WTC11 (cell line): ENCODE results near the gene B3GNT9. TPM values are rescaled to one million over a fixed set of nuclear protein-coding genes. Genes with fewer than 3 reads are reported as not detected.

Experiments
- ATAC-seq: fragments of 200-7000 bp; cut with Tn5 transposase; 2 replicates; pipeline ENCODE4 v1.10.0; 2021; ENCODE audit warnings: mild to moderate bottlenecking, moderate library complexity
- CTCF ChIA-PET: fragments of 300-600 bp; sonication (Branson Sonifier 250); formaldehyde crosslinking; loops from one replicate; lab custom pipeline; 2021; ENCODE audit warnings: antibody characterized with exemption; lab: Charles Lee
- POLR2A ChIA-PET: fragments of 350-600 bp; sonication (Branson Sonifier 250); formaldehyde crosslinking; loops from one replicate; lab custom pipeline; 2021; ENCODE audit warnings: antibody characterized with exemption; lab: Charles Lee
- DNase-seq: peaks from one replicate; pipeline ENCODE4 v3.0.0; 2021; ENCODE audit warnings: low spot score
- H3K27ac Mint-ChIP-seq: 2 replicates; pipeline ENCODE4 v1.8.0; 2021; ENCODE audit warnings: mixed read lengths
- H3K27me3 Mint-ChIP-seq: 2 replicates; pipeline ENCODE4 v1.8.0; 2021; ENCODE audit warnings: low read depth, mild to moderate bottlenecking, moderate library complexity, mixed read lengths
- H3K36me3 Mint-ChIP-seq: 2 replicates; pipeline ENCODE4 v1.8.0; 2021; ENCODE audit warnings: mixed read lengths
- H3K4me1 Mint-ChIP-seq: 2 replicates; pipeline ENCODE4 v1.8.0; 2022; ENCODE audit warnings: mixed read lengths
- H3K4me3 Mint-ChIP-seq: 2 replicates; pipeline ENCODE4 v1.8.0; 2021; ENCODE audit warnings: mild to moderate bottlenecking, moderate library complexity, mixed read lengths
- H3K9me3 Mint-ChIP-seq: 2 replicates; pipeline ENCODE4 v1.8.0; 2021; ENCODE audit warnings: mixed read lengths
- GABPB1 ChIP-seq: sonication (generic); formaldehyde crosslinking; IDR thresholded peaks from 2 replicates; pipeline ENCODE4 v1.8.1; 2023; ENCODE audit warnings: mild to moderate bottlenecking, missing genetic modification reagents
- GTF2I ChIP-seq: fragments of 250-450 bp; sonication (Bioruptor Pico); conservative IDR thresholded peaks from 2 replicates; pipeline ENCODE4 v1.4.0; 2021; ENCODE audit warnings: mild to moderate bottlenecking
- KAT7 ChIP-seq: sonication (generic); formaldehyde crosslinking; IDR thresholded peaks from 2 replicates; pipeline ENCODE4 v1.8.1; 2023; ENCODE audit warnings: missing genetic modification reagents, mild to moderate bottlenecking, borderline replicate concordance
- NFYB ChIP-seq: sonication (generic); formaldehyde crosslinking; conservative IDR thresholded peaks from 2 replicates; pipeline ENCODE4 v1.8.0; 2022; ENCODE audit warnings: low read depth, missing genetic modification reagents
- TEAD1 ChIP-seq: sonication (generic); formaldehyde crosslinking; IDR thresholded peaks from 2 replicates; pipeline ENCODE4 v1.8.0; 2022; ENCODE audit warnings: mild to moderate bottlenecking, missing genetic modification reagents
- ZBTB21 ChIP-seq: sonication (generic); formaldehyde crosslinking; IDR thresholded peaks from 2 replicates; pipeline ENCODE4 v1.8.1; 2023; ENCODE audit warnings: mild to moderate bottlenecking, missing genetic modification reagents, borderline replicate concordance
- ZNF263 ChIP-seq: sonication (generic); formaldehyde crosslinking; IDR thresholded peaks from 2 replicates; pipeline ENCODE4 v1.8.1; 2022; ENCODE audit warnings: low read depth, mild to moderate bottlenecking, moderate library complexity, missing genetic modification reagents
- total RNA-seq: library from RNA; stranded (reverse); gene quantifications from 3 replicates; pipeline ENCODE4 v1.2.3, GENCODE V29; 2021
- TF ChIP-seq, protein P1 (sequence below): sonication (generic); formaldehyde crosslinking; IDR thresholded peaks from 2 replicates; pipeline ENCODE4 v1.8.1; 2023; ENCODE audit warnings: mild to moderate bottlenecking, missing genetic modification reagents, borderline replicate concordance
- TF ChIP-seq, protein P2 (sequence below): sonication (generic); formaldehyde crosslinking; conservative IDR thresholded peaks from 2 replicates; pipeline ENCODE4 v1.8.1; 2022; ENCODE audit warnings: mild to moderate bottlenecking, missing genetic modification reagents
- TF ChIP-seq, protein P3 (sequence below): sonication (generic); formaldehyde crosslinking; IDR thresholded peaks from 2 replicates; pipeline ENCODE4 v1.8.0; 2023; ENCODE audit warnings: missing genetic modification reagents
- TF ChIP-seq, protein P4 (sequence below): sonication (generic); formaldehyde crosslinking; IDR thresholded peaks from 2 replicates; pipeline ENCODE4 v1.8.1; 2023; ENCODE audit warnings: mild to moderate bottlenecking, missing genetic modification reagents
- TF ChIP-seq, protein P5 (sequence below): sonication (generic); formaldehyde crosslinking; IDR thresholded peaks from 2 replicates; pipeline ENCODE4 v1.8.1; 2022; ENCODE audit warnings: mild to moderate bottlenecking, missing genetic modification reagents, moderate library complexity, borderline replicate concordance
- TF ChIP-seq, protein P6 (sequence below): fragments of 250-450 bp; sonication (Bioruptor Pico); IDR thresholded peaks from 2 replicates; pipeline ENCODE4 v1.8.0; 2021; ENCODE audit warnings: mild to moderate bottlenecking
- TF ChIP-seq, protein P7 (sequence below): fragments of 250-450 bp; sonication (Bioruptor Pico); conservative IDR thresholded peaks from 2 replicates; pipeline ENCODE4 v1.9.0; 2021; ENCODE audit warnings: mild to moderate bottlenecking
- TF ChIP-seq, protein P8 (sequence below): sonication (generic); formaldehyde crosslinking; IDR thresholded peaks from 2 replicates; pipeline ENCODE4 v1.8.1; 2023; ENCODE audit warnings: mild to moderate bottlenecking, missing genetic modification reagents, moderate library complexity
- TF ChIP-seq, protein P9 (sequence below): sonication (generic); formaldehyde crosslinking; conservative IDR thresholded peaks from 2 replicates; pipeline ENCODE4 v1.8.1; 2023; ENCODE audit warnings: mild to moderate bottlenecking, low read depth, missing genetic modification reagents, moderate library complexity
- TF ChIP-seq, protein P10 (sequence below): sonication (generic); formaldehyde crosslinking; IDR thresholded peaks from 2 replicates; pipeline ENCODE4 v1.8.0; 2022; ENCODE audit warnings: mild to moderate bottlenecking, missing genetic modification reagents

Gene B3GNT9
- total RNA-seq, 1 experiment from 2014 or later: 6.4 TPM

DNA sequence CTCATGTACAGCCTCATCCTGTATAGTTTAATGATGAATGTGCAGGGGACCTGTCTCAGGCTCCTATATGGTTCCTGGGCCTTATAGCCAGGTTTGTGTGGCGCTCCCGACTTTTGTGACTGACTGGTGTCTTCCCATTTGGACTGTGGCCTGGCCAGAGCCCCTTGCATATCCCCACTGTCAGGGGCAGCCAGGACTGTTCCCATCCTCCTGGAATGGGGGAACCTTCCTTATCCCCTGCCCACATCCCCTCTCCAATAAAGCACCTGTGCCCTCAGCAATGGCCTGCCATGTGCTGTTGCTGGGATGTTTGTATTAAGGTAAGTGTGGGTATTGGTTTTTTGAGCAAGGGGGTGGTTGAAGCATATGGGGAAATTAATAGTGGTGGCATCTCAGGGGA is 2.6 kb downstream of the B3GNT9 start (continued):
- TF ChIP-seq, protein P1, sequence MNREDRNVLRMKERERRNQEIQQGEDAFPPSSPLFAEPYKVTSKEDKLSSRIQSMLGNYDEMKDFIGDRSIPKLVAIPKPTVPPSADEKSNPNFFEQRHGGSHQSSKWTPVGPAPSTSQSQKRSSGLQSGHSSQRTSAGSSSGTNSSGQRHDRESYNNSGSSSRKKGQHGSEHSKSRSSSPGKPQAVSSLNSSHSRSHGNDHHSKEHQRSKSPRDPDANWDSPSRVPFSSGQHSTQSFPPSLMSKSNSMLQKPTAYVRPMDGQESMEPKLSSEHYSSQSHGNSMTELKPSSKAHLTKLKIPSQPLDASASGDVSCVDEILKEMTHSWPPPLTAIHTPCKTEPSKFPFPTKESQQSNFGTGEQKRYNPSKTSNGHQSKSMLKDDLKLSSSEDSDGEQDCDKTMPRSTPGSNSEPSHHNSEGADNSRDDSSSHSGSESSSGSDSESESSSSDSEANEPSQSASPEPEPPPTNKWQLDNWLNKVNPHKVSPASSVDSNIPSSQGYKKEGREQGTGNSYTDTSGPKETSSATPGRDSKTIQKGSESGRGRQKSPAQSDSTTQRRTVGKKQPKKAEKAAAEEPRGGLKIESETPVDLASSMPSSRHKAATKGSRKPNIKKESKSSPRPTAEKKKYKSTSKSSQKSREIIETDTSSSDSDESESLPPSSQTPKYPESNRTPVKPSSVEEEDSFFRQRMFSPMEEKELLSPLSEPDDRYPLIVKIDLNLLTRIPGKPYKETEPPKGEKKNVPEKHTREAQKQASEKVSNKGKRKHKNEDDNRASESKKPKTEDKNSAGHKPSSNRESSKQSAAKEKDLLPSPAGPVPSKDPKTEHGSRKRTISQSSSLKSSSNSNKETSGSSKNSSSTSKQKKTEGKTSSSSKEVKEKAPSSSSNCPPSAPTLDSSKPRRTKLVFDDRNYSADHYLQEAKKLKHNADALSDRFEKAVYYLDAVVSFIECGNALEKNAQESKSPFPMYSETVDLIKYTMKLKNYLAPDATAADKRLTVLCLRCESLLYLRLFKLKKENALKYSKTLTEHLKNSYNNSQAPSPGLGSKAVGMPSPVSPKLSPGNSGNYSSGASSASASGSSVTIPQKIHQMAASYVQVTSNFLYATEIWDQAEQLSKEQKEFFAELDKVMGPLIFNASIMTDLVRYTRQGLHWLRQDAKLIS (CRISPR knock-in tag): no peak
- TF ChIP-seq, protein P2, sequence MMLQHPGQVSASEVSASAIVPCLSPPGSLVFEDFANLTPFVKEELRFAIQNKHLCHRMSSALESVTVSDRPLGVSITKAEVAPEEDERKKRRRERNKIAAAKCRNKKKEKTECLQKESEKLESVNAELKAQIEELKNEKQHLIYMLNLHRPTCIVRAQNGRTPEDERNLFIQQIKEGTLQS (CRISPR knock-in tag): no peak
- TF ChIP-seq, protein P3, sequence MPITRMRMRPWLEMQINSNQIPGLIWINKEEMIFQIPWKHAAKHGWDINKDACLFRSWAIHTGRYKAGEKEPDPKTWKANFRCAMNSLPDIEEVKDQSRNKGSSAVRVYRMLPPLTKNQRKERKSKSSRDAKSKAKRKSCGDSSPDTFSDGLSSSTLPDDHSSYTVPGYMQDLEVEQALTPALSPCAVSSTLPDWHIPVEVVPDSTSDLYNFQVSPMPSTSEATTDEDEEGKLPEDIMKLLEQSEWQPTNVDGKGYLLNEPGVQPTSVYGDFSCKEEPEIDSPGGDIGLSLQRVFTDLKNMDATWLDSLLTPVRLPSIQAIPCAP (CRISPR knock-in tag): no peak

DNA sequence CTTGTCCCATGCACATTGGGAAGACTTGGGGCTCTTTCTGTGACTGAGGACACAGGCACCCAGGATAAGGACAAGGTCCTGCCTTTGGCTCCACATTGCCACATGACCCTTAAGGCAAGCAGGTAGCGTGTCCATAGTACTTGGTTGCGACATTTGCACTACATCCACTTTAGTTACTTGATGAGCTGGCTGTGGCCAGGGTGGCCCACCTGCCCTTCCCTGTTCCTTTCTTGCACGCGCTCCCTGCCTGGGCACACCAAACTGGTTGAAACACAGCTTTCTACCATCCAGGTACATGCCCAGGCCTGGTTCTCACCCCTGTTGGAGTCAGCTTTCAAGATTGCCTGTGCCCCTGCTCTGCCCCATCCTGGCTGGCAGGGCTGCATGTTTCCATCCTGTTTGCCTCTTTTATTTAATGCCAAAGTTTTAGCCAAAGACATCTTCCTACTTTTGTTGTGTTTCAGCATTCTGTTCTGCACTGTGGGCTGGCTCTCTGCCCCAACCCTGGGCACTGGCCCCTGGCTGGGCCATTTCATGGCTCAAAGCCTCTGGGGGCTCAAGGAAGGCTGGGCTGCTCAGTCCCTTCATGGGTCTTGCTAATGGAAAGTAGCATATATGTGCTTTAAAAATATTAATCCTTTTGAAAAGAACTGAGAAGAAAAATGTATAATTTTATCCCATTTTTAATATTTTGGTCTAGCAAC is 3.2 kb downstream of the B3GNT9 start:
- Mint-ChIP-seq H3K27me3 (peaks cover 25% of the 10 kb centered on the region), H3K9me3 (no peaks in the 10 kb centered on the region), H3K36me3 (peaks cover 25% of the 10 kb centered on the region), H3K4me3 (no peak overlapping the region), H3K4me1 (peaks cover 8% of the 10 kb centered on the region), H3K27ac (no peak overlapping the region)
- ATAC-seq: no peak
- ChIA-PET CTCF (interaction anchor here (0.9 to 1.0 kb wide), 2 partner anchors 130 to 187 kb away, joined by 3 to 4 read pairs; partner anchors contain the start of gene CES3), POLR2A (no interaction called here)
- no peak for DNase-seq
- TF ChIP-seq, protein P4, sequence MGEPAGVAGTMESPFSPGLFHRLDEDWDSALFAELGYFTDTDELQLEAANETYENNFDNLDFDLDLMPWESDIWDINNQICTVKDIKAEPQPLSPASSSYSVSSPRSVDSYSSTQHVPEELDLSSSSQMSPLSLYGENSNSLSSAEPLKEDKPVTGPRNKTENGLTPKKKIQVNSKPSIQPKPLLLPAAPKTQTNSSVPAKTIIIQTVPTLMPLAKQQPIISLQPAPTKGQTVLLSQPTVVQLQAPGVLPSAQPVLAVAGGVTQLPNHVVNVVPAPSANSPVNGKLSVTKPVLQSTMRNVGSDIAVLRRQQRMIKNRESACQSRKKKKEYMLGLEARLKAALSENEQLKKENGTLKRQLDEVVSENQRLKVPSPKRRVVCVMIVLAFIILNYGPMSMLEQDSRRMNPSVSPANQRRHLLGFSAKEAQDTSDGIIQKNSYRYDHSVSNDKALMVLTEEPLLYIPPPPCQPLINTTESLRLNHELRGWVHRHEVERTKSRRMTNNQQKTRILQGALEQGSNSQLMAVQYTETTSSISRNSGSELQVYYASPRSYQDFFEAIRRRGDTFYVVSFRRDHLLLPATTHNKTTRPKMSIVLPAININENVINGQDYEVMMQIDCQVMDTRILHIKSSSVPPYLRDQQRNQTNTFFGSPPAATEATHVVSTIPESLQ (CRISPR knock-in tag): no peak
- no peak for TF ChIP-seq ZNF263
- TF ChIP-seq ZBTB21 (CRISPR knock-in tag): no peak
- TF ChIP-seq, protein P5, sequence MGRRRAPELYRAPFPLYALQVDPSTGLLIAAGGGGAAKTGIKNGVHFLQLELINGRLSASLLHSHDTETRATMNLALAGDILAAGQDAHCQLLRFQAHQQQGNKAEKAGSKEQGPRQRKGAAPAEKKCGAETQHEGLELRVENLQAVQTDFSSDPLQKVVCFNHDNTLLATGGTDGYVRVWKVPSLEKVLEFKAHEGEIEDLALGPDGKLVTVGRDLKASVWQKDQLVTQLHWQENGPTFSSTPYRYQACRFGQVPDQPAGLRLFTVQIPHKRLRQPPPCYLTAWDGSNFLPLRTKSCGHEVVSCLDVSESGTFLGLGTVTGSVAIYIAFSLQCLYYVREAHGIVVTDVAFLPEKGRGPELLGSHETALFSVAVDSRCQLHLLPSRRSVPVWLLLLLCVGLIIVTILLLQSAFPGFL (CRISPR knock-in tag): no peak
- TF ChIP-seq, protein P6, sequence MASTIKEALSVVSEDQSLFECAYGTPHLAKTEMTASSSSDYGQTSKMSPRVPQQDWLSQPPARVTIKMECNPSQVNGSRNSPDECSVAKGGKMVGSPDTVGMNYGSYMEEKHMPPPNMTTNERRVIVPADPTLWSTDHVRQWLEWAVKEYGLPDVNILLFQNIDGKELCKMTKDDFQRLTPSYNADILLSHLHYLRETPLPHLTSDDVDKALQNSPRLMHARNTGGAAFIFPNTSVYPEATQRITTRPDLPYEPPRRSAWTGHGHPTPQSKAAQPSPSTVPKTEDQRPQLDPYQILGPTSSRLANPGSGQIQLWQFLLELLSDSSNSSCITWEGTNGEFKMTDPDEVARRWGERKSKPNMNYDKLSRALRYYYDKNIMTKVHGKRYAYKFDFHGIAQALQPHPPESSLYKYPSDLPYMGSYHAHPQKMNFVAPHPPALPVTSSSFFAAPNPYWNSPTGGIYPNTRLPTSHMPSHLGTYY (CRISPR knock-in tag): no peak
- TF ChIP-seq, protein P7, sequence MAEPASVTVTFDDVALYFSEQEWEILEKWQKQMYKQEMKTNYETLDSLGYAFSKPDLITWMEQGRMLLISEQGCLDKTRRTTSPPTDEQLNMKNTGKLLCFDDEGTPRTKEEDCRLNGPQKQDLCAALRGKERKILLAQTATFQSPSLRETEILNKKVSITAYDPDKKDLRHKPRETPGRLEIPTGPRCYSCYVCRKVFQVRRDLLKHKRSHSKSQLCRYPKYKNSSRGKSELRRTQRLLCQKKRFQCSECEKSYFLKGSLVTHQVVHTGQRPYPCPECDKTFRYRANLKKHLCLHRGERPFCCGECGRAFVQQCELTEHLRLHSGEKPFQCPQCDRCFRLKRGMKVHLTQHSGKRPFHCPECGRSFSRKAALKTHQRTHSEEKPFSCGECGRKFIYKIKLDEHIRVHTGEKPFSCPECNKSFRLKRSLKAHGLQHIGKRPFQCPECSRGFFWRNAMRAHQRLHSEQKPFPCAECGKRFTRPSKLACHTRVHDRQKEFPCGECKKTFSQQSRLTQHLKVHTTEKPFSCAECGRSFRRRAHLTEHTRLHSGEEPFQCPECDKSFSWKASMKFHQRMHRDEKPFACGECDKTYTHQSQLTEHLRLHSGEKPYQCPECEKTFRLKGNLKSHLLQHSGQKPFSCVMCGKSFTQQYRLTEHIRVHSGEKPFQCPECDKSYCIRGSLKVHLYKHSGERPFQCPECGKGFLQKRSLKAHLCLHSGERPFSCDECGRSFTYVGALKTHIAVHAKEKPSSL: no peak
- no peak for TF ChIP-seq NFYB
- no peak for TF ChIP-seq KAT7 (CRISPR knock-in tag)
- TF ChIP-seq TEAD1 (CRISPR knock-in tag): no peak
- TF ChIP-seq, protein P8, sequence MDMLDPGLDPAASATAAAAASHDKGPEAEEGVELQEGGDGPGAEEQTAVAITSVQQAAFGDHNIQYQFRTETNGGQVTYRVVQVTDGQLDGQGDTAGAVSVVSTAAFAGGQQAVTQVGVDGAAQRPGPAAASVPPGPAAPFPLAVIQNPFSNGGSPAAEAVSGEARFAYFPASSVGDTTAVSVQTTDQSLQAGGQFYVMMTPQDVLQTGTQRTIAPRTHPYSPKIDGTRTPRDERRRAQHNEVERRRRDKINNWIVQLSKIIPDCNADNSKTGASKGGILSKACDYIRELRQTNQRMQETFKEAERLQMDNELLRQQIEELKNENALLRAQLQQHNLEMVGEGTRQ: no peak
- no peak for TF ChIP-seq GTF2I (CRISPR knock-in tag)
- TF ChIP-seq, protein P9, sequence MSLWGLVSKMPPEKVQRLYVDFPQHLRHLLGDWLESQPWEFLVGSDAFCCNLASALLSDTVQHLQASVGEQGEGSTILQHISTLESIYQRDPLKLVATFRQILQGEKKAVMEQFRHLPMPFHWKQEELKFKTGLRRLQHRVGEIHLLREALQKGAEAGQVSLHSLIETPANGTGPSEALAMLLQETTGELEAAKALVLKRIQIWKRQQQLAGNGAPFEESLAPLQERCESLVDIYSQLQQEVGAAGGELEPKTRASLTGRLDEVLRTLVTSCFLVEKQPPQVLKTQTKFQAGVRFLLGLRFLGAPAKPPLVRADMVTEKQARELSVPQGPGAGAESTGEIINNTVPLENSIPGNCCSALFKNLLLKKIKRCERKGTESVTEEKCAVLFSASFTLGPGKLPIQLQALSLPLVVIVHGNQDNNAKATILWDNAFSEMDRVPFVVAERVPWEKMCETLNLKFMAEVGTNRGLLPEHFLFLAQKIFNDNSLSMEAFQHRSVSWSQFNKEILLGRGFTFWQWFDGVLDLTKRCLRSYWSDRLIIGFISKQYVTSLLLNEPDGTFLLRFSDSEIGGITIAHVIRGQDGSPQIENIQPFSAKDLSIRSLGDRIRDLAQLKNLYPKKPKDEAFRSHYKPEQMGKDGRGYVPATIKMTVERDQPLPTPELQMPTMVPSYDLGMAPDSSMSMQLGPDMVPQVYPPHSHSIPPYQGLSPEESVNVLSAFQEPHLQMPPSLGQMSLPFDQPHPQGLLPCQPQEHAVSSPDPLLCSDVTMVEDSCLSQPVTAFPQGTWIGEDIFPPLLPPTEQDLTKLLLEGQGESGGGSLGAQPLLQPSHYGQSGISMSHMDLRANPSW: no peak
- TF ChIP-seq, protein P10, sequence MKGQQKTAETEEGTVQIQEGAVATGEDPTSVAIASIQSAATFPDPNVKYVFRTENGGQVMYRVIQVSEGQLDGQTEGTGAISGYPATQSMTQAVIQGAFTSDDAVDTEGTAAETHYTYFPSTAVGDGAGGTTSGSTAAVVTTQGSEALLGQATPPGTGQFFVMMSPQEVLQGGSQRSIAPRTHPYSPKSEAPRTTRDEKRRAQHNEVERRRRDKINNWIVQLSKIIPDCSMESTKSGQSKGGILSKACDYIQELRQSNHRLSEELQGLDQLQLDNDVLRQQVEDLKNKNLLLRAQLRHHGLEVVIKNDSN (CRISPR knock-in tag): no peak
- no peak for TF ChIP-seq GABPB1 (CRISPR knock-in tag)
